GM12878 (cell line): ENCODE results near the gene ULK4.

Experiments used
- CREB1 ChIP-seq: IDR thresholded peaks from 2 replicates; pipeline ENCODE4 v1.6.1; 2012; ENCODE audit warnings: low read depth, mild to moderate bottlenecking, inconsistent platforms
- ESRRA ChIP-seq: IDR thresholded peaks from 2 replicates; pipeline ENCODE4 v1.6.1; 2012; ENCODE audit warnings: mild to moderate bottlenecking, low read length, improper control_type of control experiment

GRCh38 chr3:41532976-41533375, 428.9 kb downstream of the ULK4 start:
- TF ChIP-seq CREB1 (no peak), ESRRA (no peak)
